ENCODE results near the gene PLEKHM1.
"Not testable (repeated sequence)": the region's sequence is repeated elsewhere in the genome, so short reads cannot be mapped to it uniquely, and the experiment has no call there.

Gene PLEKHM1

GRCh38 chr17:45490615-45491433, at the start of gene PLEKHM1:
PLEKHM1 (minus strand) TSS chr17:45490721; CDS start chr17:45482484, 8,237 bp downstream.
- peak; percentile 86 for DNase-seq (ENCODE audit: low read depth)

GRCh38 chr17:45538168-45538567, 47.6 kb upstream of the PLEKHM1 start:
- not testable (repeated sequence) for H3K4me3 ChIP-seq (ENCODE audit: low read depth, low read length); DNase-seq (ENCODE audit: low read depth)

More at GRCh38 chr17:45490615-45491433, at the start of gene PLEKHM1:
- peak within 1 kb of the TSS; percentile 55 for H3K4me3 ChIP-seq (ENCODE audit: low read depth, low read length)

GRCh38 chr17:45506072-45506471, 15.6 kb upstream of the PLEKHM1 start:
- H3K4me3 ChIP-seq (ENCODE audit: low read depth, low read length); DNase-seq (ENCODE audit: low read depth): not testable (repeated sequence)

- not testable (repeated sequence) for DNase-seq (ENCODE audit: low read depth)
These were observed 14.7 kb upstream of the PLEKHM1 start for GRCh38 chr17:45505183-45505582.

GRCh38 chr17:45501092-45501707, 10.7 kb upstream of the PLEKHM1 start:
- not testable (repeated sequence) for DNase-seq (ENCODE audit: low read depth); H3K4me3 ChIP-seq (ENCODE audit: low read depth, low read length)

More at GRCh38 chr17:45505183-45505582, 14.7 kb upstream of the PLEKHM1 start:
- H3K4me3 ChIP-seq (ENCODE audit: low read depth, low read length) = not testable (repeated sequence)

GRCh38 chr17:45500478-45500877, 10.0 kb upstream of the PLEKHM1 start:
- DNase-seq (ENCODE audit: low read depth) = peak; percentile 15
- H3K4me3 ChIP-seq (ENCODE audit: low read depth, low read length) = not testable (repeated sequence)

GRCh38 chr17:45499208-45499607, 8.7 kb upstream of the PLEKHM1 start:
- not testable (repeated sequence) for H3K4me3 ChIP-seq (ENCODE audit: low read depth, low read length); DNase-seq (ENCODE audit: low read depth)

GRCh38 chr17:45498377-45498776, 7.9 kb upstream of the PLEKHM1 start:
- DNase-seq (ENCODE audit: low read depth); H3K4me3 ChIP-seq (ENCODE audit: low read depth, low read length): not testable (repeated sequence)

GRCh38 chr17:45497449-45497848, 6.9 kb upstream of the PLEKHM1 start:
- DNase-seq (ENCODE audit: low read depth); H3K4me3 ChIP-seq (ENCODE audit: low read depth, low read length): not testable (repeated sequence)

GRCh38 chr17:45496507-45496906, 6.0 kb upstream of the PLEKHM1 start:
- not testable (repeated sequence) for H3K4me3 ChIP-seq (ENCODE audit: low read depth, low read length)

GRCh38 chr17:45494556-45494955, 4.0 kb upstream of the PLEKHM1 start:
- DNase-seq (ENCODE audit: low read depth) = peak; percentile 65
- H3K4me3 ChIP-seq (ENCODE audit: low read depth, low read length) = not testable (repeated sequence)

More at GRCh38 chr17:45496507-45496906, 6.0 kb upstream of the PLEKHM1 start:
- DNase-seq (ENCODE audit: low read depth) = not testable (repeated sequence)

- H3K4me3 ChIP-seq (ENCODE audit: low read depth, low read length); DNase-seq (ENCODE audit: low read depth): not testable (repeated sequence)
These were observed 1.6 kb upstream of the PLEKHM1 start for GRCh38 chr17:45492156-45492555.

- DNase-seq (ENCODE audit: low read depth) = peak; percentile 13
- peak overlapping the region; percentile 53 for H3K4me3 ChIP-seq (ENCODE audit: low read depth, low read length)
These were observed 323 bp downstream of the PLEKHM1 start for GRCh38 chr17:45490198-45490597.

GRCh38 chr17:45487704-45488103, 2.8 kb downstream of the PLEKHM1 start:
- H3K4me3 ChIP-seq (ENCODE audit: low read depth, low read length) = not testable (repeated sequence)
- peak; percentile 75 for DNase-seq (ENCODE audit: low read depth)

GRCh38 chr17:45483591-45484216, 6.8 kb downstream of the PLEKHM1 start:
- DNase-seq (ENCODE audit: low read depth); H3K4me3 ChIP-seq (ENCODE audit: low read depth, low read length): not testable (repeated sequence)

- DNase-seq (ENCODE audit: low read depth); H3K4me3 ChIP-seq (ENCODE audit: low read depth, low read length): not testable (repeated sequence)
These were observed 7.3 kb downstream of the PLEKHM1 start for GRCh38 chr17:45483177-45483576.

GRCh38 chr17:45482317-45482716, 8.2 kb downstream of the PLEKHM1 start:
- not testable (repeated sequence) for DNase-seq (ENCODE audit: low read depth); H3K4me3 ChIP-seq (ENCODE audit: low read depth, low read length)

GRCh38 chr17:45475436-45475835, 15.1 kb downstream of the PLEKHM1 start:
- DNase-seq (ENCODE audit: low read depth); H3K4me3 ChIP-seq (ENCODE audit: low read depth, low read length): not testable (repeated sequence)

- H3K4me3 ChIP-seq (ENCODE audit: low read depth, low read length); DNase-seq (ENCODE audit: low read depth): not testable (repeated sequence)
These were observed 18.3 kb downstream of the PLEKHM1 start for GRCh38 chr17:45472249-45472648.

GRCh38 chr17:45469204-45469563, 21.3 kb downstream of the PLEKHM1 start:
- H3K4me3 ChIP-seq (ENCODE audit: low read depth, low read length); DNase-seq (ENCODE audit: low read depth): not testable (repeated sequence)
